IMR-90 (cell line): ENCODE results near the gene HSPG2. TPM values are rescaled to one million over a fixed set of nuclear protein-coding genes. Genes with fewer than 3 reads are reported as not detected.

Source experiments
- ATAC-seq: fragments of 200-7000 bp; cut with Tn5 transposase; 2 replicates; pipeline ENCODE4 v1.9.1; 2020; ENCODE audit warnings: low read depth, mild to moderate bottlenecking, moderate library complexity
- BruUV-seq: library from RNA; stranded (reverse); fragments of 400-500 nt; replicated peaks from 2 replicates; lab custom pipeline; 2021; lab: Mats Ljungman, UMichigan
- CTCF ChIA-PET: fragments of 300-600 bp; formaldehyde crosslinking; extraction: SDS; loops from one replicate; lab custom pipeline; 2021; ENCODE audit warnings: antibody characterized with exemption; lab: Yijun Ruan, JAX
- POLR2A ChIA-PET: fragments of 300-600 bp; sonication (Branson Sonifier 250); formaldehyde crosslinking; loops from one replicate; lab custom pipeline; 2022; ENCODE audit warnings: antibody characterized with exemption; ENCODE audit not compliant: unreplicated experiment; lab: Charles Lee
- DNase-seq: peaks from one replicate; pipeline ENCODE4 v3.0.0; 2013
- H2AFZ ChIP-seq: replicated peaks from 2 replicates; pipeline ENCODE3; 2013; ENCODE audit warnings: low read length, mild to moderate bottlenecking; ENCODE audit not compliant: poor library complexity
- H2AK5ac ChIP-seq: 2 replicates; pipeline ENCODE4 v1.6.1; 2013; ENCODE audit warnings: low read depth, low read length, inconsistent platforms
- H2AK9ac ChIP-seq: replicated peaks from 2 replicates; pipeline ENCODE3; 2013; ENCODE audit warnings: mild to moderate bottlenecking, low read depth, low read length, moderate library complexity; ENCODE audit not compliant: poor library complexity
- H2BK120ac ChIP-seq: 2 replicates; pipeline ENCODE4 v1.6.1; 2013; ENCODE audit warnings: low read depth, low read length, inconsistent platforms
- H2BK15ac ChIP-seq: 3 replicates; pipeline ENCODE4 v1.6.1; 2013; ENCODE audit warnings: low read depth, low read length, inconsistent platforms
- H2BK20ac ChIP-seq: 2 replicates; pipeline ENCODE4 v1.6.1; 2013; ENCODE audit warnings: low read depth, mild to moderate bottlenecking, inconsistent platforms, low read length, moderate library complexity
- H2BK5ac ChIP-seq: 2 replicates; pipeline ENCODE4 v1.6.1; 2013; ENCODE audit warnings: mild to moderate bottlenecking, low read depth, low read length, inconsistent platforms; ENCODE audit not compliant: poor library complexity, severe bottlenecking
- H3K14ac ChIP-seq: replicated peaks from 2 replicates; pipeline ENCODE4 v1.6.1; 2013; ENCODE audit warnings: low read depth, low read length, inconsistent platforms
- H3K18ac ChIP-seq: 2 replicates; pipeline ENCODE4 v1.6.1; 2013; ENCODE audit warnings: low read depth, low read length, control low read depth
- H3K23ac ChIP-seq: 2 replicates; pipeline ENCODE4 v1.6.1; 2013; ENCODE audit warnings: low read depth, low read length, inconsistent platforms
- H3K27ac ChIP-seq: 2 replicates; pipeline ENCODE4 v1.5.1; 2013; ENCODE audit warnings: mild to moderate bottlenecking, control low read depth, low read length; ENCODE audit not compliant: insufficient read depth
- H3K27me3 ChIP-seq: 2 replicates; pipeline ENCODE4 v1.6.1; 2013; ENCODE audit warnings: low read length; ENCODE audit not compliant: control insufficient read depth, insufficient read depth
- H3K36me3 ChIP-seq: 2 replicates; pipeline ENCODE4 v1.6.1; 2013; ENCODE audit warnings: low read length, mixed read lengths; ENCODE audit not compliant: control insufficient read depth, insufficient read depth
- H3K4ac ChIP-seq: 2 replicates; pipeline ENCODE4 v1.6.1; 2013; ENCODE audit warnings: low read depth, low read length, inconsistent platforms
- H3K4me1 ChIP-seq: 2 replicates; pipeline ENCODE4 v1.6.1; 2013; ENCODE audit warnings: low read length, mixed read lengths; ENCODE audit not compliant: control insufficient read depth, insufficient read depth
- H3K4me2 ChIP-seq: 2 replicates; pipeline ENCODE4 v1.6.1; 2013; ENCODE audit warnings: low read depth, mild to moderate bottlenecking, control low read depth, low read length, moderate library complexity
- H3K4me3 ChIP-seq: 2 replicates; pipeline ENCODE4 v1.5.1; 2013; ENCODE audit warnings: low read depth, mild to moderate bottlenecking, control low read depth, low read length, moderate library complexity; ENCODE audit not compliant: insufficient read depth
- H3K56ac ChIP-seq: 2 replicates; pipeline ENCODE4 v1.6.1; 2013; ENCODE audit warnings: low read length, inconsistent platforms; ENCODE audit not compliant: insufficient read depth; ENCODE audit errors: extremely low read depth
- H3K79me1 ChIP-seq, 2 experiments: 2 replicates each; pipeline ENCODE4 v1.6.1; 2013; ENCODE audit warnings: low read length in 2 of 2, inconsistent platforms in 1 of 2, low read depth in 1 of 2
- H3K9ac ChIP-seq: 2 replicates; pipeline ENCODE4 v1.6.1; 2013; ENCODE audit warnings: low read depth, low read length, control low read depth
- H3K9me1 ChIP-seq: 2 replicates; pipeline ENCODE4 v1.6.1; 2013; ENCODE audit warnings: low read length, inconsistent platforms; ENCODE audit not compliant: insufficient read depth
- H3K9me3 ChIP-seq: 2 replicates; pipeline ENCODE4 v1.6.1; 2013; ENCODE audit warnings: low read length; ENCODE audit not compliant: control insufficient read depth, insufficient read depth
- H4K20me1 ChIP-seq: 2 replicates; pipeline ENCODE4 v1.6.1; 2013; ENCODE audit warnings: low read length, inconsistent platforms; ENCODE audit not compliant: insufficient read depth
- H4K5ac ChIP-seq: 2 replicates; pipeline ENCODE4 v1.6.1; 2013; ENCODE audit warnings: mild to moderate bottlenecking, low read depth, low read length, control low read depth
- H4K8ac ChIP-seq, 2 experiments: 2 replicates each; pipeline ENCODE4 v1.6.1; 2013; ENCODE audit warnings: low read depth in 2 of 2, low read length in 2 of 2, control low read depth in 1 of 2, inconsistent platforms in 1 of 2
- H4K91ac ChIP-seq: 2 replicates; pipeline ENCODE4 v1.6.1; 2013; ENCODE audit warnings: low read depth, low read length, inconsistent platforms; ENCODE audit not compliant: insufficient read depth
- CEBPB ChIP-seq: IDR thresholded peaks from 2 replicates; pipeline ENCODE4 v1.6.1; 2012; ENCODE audit warnings: low read depth, low read length, improper control_type of control experiment
- CHD1 ChIP-seq: IDR thresholded peaks from 2 replicates; pipeline ENCODE4 v1.6.1; 2012; ENCODE audit warnings: low read depth, low read length, improper control_type of control experiment
- MAZ ChIP-seq: IDR thresholded peaks from 2 replicates; pipeline ENCODE4 v1.6.1; 2012; ENCODE audit warnings: low read depth, mild to moderate bottlenecking, low read length, improper control_type of control experiment, moderate library complexity, borderline replicate concordance
- MXI1 ChIP-seq: IDR thresholded peaks from 2 replicates; pipeline ENCODE4 v1.6.1; 2012; ENCODE audit warnings: low read depth, mild to moderate bottlenecking, low read length, moderate library complexity, borderline replicate concordance
- RAD21 ChIP-seq: IDR thresholded peaks from 2 replicates; pipeline ENCODE4 v1.6.1; 2012; ENCODE audit warnings: low read length, improper control_type of control experiment
- RCOR1 ChIP-seq: IDR thresholded peaks from 2 replicates; pipeline ENCODE4 v1.6.1; 2012; ENCODE audit warnings: mild to moderate bottlenecking, low read length, improper control_type of control experiment; ENCODE audit not compliant: insufficient replicate concordance
- RFX5 ChIP-seq: IDR thresholded peaks from 2 replicates; pipeline ENCODE4 v1.8.0; 2012; ENCODE audit warnings: low read depth, mild to moderate bottlenecking, low read length, moderate library complexity
- USF2 ChIP-seq: fragments of 150-350 bp; IDR thresholded peaks from 2 replicates; pipeline ENCODE4 v1.6.1; 2017; ENCODE audit warnings: mild to moderate bottlenecking, antibody characterized with exemption, low read length, low read depth
- WGBS, 2 experiments: methylation state at CpG; one replicate each; pipeline versions ENCODE4 v1.1.5 to v1.1.7; 2013; ENCODE audit warnings: missing lambda C conversion rate in 2 of 2; ENCODE audit not compliant: insufficient read length in 1 of 2; ENCODE audit errors: extremely low coverage in 2 of 2; 5-methylcytosine and 5-hydroxymethylcytosine counted together
- dilution Hi-C: fragments of 300-500 bp; cut with HindIII; formaldehyde crosslinking; loops from one replicate; pipeline ENCODE4 v1.14.3; 2018; ENCODE audit warnings: low sequenced_read_pairs; ENCODE audit not compliant: unreplicated experiment
- in situ Hi-C: fragments of 300-500 bp; cut with MboI; formaldehyde crosslinking; loops from 3 replicates; pipeline ENCODE4 v1.14.3; 2019; ENCODE audit warnings: low sequenced_read_pairs, inconsistent platforms, mixed read lengths
- intact Hi-C: fragments of 100-400 bp; cut with micrococcal nuclease; formaldehyde crosslinking; loops from 2 replicates; pipeline ENCODE4 v1.10.0; 2022
- polyA plus RNA-seq, 3 experiments: library from polyadenylated mRNA; depleted of rRNA; stranded (reverse); fragments of >200 nt; gene quantifications; 2 replicates each; pipeline ENCODE4 v1.2.3, GENCODE V29; 2012; ENCODE audit warnings: low replicate concordance in 1 of 3
- total RNA-seq: library from RNA; depleted of rRNA; stranded (reverse); fragments of >200 nt; gene quantifications from 2 replicates; pipeline ENCODE4 v1.2.3, GENCODE V29; 2012

The HSPG2 gene
- total and polyA plus RNA-seq, 2 of the 4 experiments (the other 2 are of a cell fraction) = 15.8 to 94.0 TPM

DNA sequence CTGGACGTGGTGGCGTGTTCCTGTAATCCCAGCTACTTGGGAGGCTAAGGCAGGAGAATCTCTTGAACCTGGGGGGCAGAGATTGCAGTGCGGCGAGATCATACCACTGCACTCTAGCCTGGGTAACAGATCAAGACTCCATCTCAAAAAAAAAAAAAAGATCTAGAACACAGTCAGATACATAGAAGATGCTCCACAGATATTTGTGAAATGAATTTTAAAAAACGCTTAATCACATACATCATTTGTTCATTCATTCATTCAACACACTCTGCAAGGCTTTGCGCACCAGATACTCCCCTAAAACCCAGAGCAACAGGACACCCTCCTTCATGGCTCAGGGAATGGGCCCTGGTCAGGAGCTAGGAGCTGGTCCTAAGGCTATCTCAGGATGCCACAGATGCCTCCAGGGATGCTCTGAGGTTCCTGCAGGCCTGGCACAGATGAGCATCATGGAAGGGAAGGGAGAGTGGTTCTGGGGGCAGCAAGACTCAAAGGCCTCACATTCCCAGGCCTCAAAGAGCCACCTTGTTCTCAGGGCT, 6.4 kb downstream of the HSPG2 start (continued):
- no peak for TF ChIP-seq RCOR1

GRCh38 chr1:21930080-21930571, 7.0 kb downstream of the HSPG2 start:
- Histone ChIP-seq H3K27me3 (no peaks in the 10 kb centered on the region), H3K4ac (peak overlapping the region; percentile 100), H3K4me1 (peaks cover 59% of the 10 kb centered on the region), H2AK9ac (no peak overlapping the region), H4K20me1 (peaks cover 3% of the 10 kb centered on the region; the same call in 1 of the 2 replicates), H3K27ac (peak overlapping the region; percentile 31), H2AK5ac (peak overlapping the region; percentile 88), H3K79me1 (peaks cover 27 to 86% of the 10 kb centered on the region in 2 experiments), H3K36me3 (peaks cover 2% of the 10 kb centered on the region; the same call in 1 of the 2 replicates), H4K5ac (no peak overlapping the region), H3K18ac (no peak overlapping the region), H3K9me3 (no peaks in the 10 kb centered on the region), H2AFZ (no peak overlapping the region), H3K23ac (peak overlapping the region; percentile 27; the same call in 1 of the 2 replicates), H3K56ac (no peak overlapping the region), H3K4me3 (no peak overlapping the region), H4K8ac (peak overlapping the region; percentile 76 to 94; a peak in 3 of 4 replicates), H2BK5ac (peak overlapping the region; percentile 96), H3K4me2 (no peak overlapping the region), H4K91ac (peak overlapping the region; percentile 99), H3K14ac (peak overlapping the region; percentile 62; the same call in 1 of the 2 replicates), H3K9me1 (peaks cover 47% of the 10 kb centered on the region), H2BK15ac (peak overlapping the region; percentile 91; the same call in 2 of the 3 replicates), H2BK120ac (peak overlapping the region; percentile 69), H2BK20ac (peak overlapping the region; percentile 71; the same call in 1 of the 2 replicates), H3K9ac (no peak overlapping the region; the same call in 1 of the 2 replicates)
- dilution Hi-C loops = no loop called here
- intact Hi-C loops = loop anchor here (10.0 kb wide), 1 partner anchor 145 kb away; the partner anchor contains the start of gene USP48
- WGBS, 2 experiments = no CpG with 5 or more reads among the region's 8 CpGs
- ATAC-seq (no peak), DNase-seq (no peak)
- ChIA-PET POLR2A (no interaction called here), CTCF (no interaction called here)
- in situ Hi-C loops = no loop called here
- no TSS peak for BruUV-seq
- no peak for TF ChIP-seq RAD21
- TF ChIP-seq RFX5 = no peak
- TF ChIP-seq USF2 = no peak
- no peak for TF ChIP-seq MXI1
- no peak for TF ChIP-seq MAZ
- no peak for TF ChIP-seq CHD1
- no peak for TF ChIP-seq CEBPB
